Endodermal cell (in vitro differentiated cells): ENCODE data around the gene PLEKHG4. TPM values are rescaled to one million over a fixed set of nuclear protein-coding genes. Genes with fewer than 3 reads are reported as not detected.

Experiments
- DNase-seq: peaks from one replicate; pipeline ENCODE4 v3.0.0-alpha.2; 2017
- H3K27ac ChIP-seq: 2 replicates; pipeline ENCODE4 v1.5.1; 2013; ENCODE audit warnings: mild to moderate bottlenecking, low read depth, low read length, moderate library complexity
- H3K27me3 ChIP-seq: 2 replicates; pipeline ENCODE4 v1.6.1; 2013; ENCODE audit warnings: mild to moderate bottlenecking, low read length, moderate library complexity; ENCODE audit not compliant: insufficient read depth, control insufficient read depth, poor library complexity, severe bottlenecking
- H3K36me3 ChIP-seq: 2 replicates; pipeline ENCODE4 v1.7.0; 2013; ENCODE audit warnings: mild to moderate bottlenecking, low read length, moderate library complexity; ENCODE audit not compliant: control insufficient read depth, insufficient read depth
- H3K4me1 ChIP-seq: one replicate; pipeline ENCODE4 v1.7.0; 2013; ENCODE audit warnings: low read length; ENCODE audit not compliant: control insufficient read depth, insufficient read depth
- H3K4me3 ChIP-seq: 2 replicates; pipeline ENCODE4 v1.5.1; 2013; ENCODE audit warnings: mild to moderate bottlenecking, low read length, moderate library complexity
- H3K9ac ChIP-seq: 2 replicates; pipeline ENCODE4 v1.6.1; 2013; ENCODE audit warnings: mild to moderate bottlenecking, low read length, moderate library complexity; ENCODE audit not compliant: poor library complexity, severe bottlenecking; ENCODE audit errors: extremely low read depth
- H3K9me3 ChIP-seq: 2 replicates; pipeline ENCODE4 v1.6.1; 2013; ENCODE audit warnings: mild to moderate bottlenecking, low read length, moderate library complexity; ENCODE audit not compliant: control insufficient read depth
- H3K27ac Mint-ChIP-seq: 2 replicates; pipeline ENCODE4 v1.8.0; 2020; ENCODE audit warnings: mixed read lengths
- H3K27me3 Mint-ChIP-seq: 2 replicates; pipeline ENCODE4 v1.8.0; 2021; ENCODE audit warnings: mild to moderate bottlenecking, mixed read lengths; ENCODE audit not compliant: insufficient read depth
- H3K36me3 Mint-ChIP-seq: 2 replicates; pipeline ENCODE4 v1.8.0; 2020; ENCODE audit warnings: low read depth, mixed read lengths
- H3K4me1 Mint-ChIP-seq: 2 replicates; pipeline ENCODE4 v1.8.0; 2020; ENCODE audit warnings: mixed read lengths
- H3K4me3 Mint-ChIP-seq: 2 replicates; pipeline ENCODE4 v1.8.0; 2020; ENCODE audit warnings: mild to moderate bottlenecking, moderate library complexity, mixed read lengths
- H3K9me3 Mint-ChIP-seq: 2 replicates; pipeline ENCODE4 v1.8.0; 2020; ENCODE audit warnings: mild to moderate bottlenecking, mixed read lengths
- WGBS, 2 experiments: methylation state at CpG; one replicate each; pipeline versions ENCODE4 v1.1.5 to v1.1.7; 2013; ENCODE audit warnings: missing lambda C conversion rate in 2 of 2, mixed read lengths in 1 of 2; ENCODE audit not compliant: insufficient coverage in 1 of 2, insufficient read length in 1 of 2; 5-methylcytosine and 5-hydroxymethylcytosine counted together
- total RNA-seq, 2 donors: library from RNA; stranded (reverse); fragmentation: NEBNext Ultra II Directional in 1 of 2; extraction: Animal tissue kit (Norgen Biotek cat#: 25700) in 1 of 2; gene quantifications; 2 replicates in 1 of 2; 3 replicates in 1 of 2; pipeline ENCODE4 v1.2.1, GENCODE V29; 2021
- TF ChIP-seq, protein P1 (sequence below): fragments of 200-600 bp; sonication (generic); conservative IDR thresholded peaks from 2 replicates; pipeline ENCODE4 v1.5.0; 2021; ENCODE audit warnings: antibody characterized with exemption, mild to moderate bottlenecking

Gene PLEKHG4
- total RNA-seq, 2 donors from 2014 or later = 10.5 to 12.4 TPM

DNA sequence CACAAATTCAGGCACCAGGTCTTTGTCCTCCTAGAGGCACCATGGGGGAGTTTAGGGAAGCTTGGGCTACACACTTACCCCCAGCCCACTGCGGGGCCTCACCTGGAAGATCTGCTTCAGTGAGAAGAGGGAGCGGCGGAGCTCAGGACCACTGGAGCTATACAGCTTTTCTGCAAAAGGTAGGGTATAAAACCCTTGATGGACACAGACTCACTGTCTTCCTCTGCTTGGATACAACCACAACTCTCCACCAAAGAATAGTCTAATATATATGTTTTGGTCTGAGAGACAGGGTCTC lies 41.1 kb upstream of the PLEKHG4 start:
- H3K36me3 ChIP-seq = peaks cover 92% of the 10 kb centered on the region
- no peaks in the 10 kb centered on the region for H3K9me3 ChIP-seq
- Mint-ChIP-seq H3K27ac (no peak overlapping the region), H3K4me3 (no peak overlapping the region), H3K36me3 (peaks cover 48% of the 10 kb centered on the region), H3K27me3 (no peaks in the 10 kb centered on the region), H3K4me1 (peaks cover 8% of the 10 kb centered on the region), H3K9me3 (no peaks in the 10 kb centered on the region)
- peak; percentile 35 for DNase-seq
- TF ChIP-seq, protein P1, sequence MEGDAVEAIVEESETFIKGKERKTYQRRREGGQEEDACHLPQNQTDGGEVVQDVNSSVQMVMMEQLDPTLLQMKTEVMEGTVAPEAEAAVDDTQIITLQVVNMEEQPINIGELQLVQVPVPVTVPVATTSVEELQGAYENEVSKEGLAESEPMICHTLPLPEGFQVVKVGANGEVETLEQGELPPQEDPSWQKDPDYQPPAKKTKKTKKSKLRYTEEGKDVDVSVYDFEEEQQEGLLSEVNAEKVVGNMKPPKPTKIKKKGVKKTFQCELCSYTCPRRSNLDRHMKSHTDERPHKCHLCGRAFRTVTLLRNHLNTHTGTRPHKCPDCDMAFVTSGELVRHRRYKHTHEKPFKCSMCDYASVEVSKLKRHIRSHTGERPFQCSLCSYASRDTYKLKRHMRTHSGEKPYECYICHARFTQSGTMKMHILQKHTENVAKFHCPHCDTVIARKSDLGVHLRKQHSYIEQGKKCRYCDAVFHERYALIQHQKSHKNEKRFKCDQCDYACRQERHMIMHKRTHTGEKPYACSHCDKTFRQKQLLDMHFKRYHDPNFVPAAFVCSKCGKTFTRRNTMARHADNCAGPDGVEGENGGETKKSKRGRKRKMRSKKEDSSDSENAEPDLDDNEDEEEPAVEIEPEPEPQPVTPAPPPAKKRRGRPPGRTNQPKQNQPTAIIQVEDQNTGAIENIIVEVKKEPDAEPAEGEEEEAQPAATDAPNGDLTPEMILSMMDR = no peak
- H3K27me3 ChIP-seq = no peaks in the 10 kb centered on the region
- WGBS, 2 experiments = 98 to 100% methylated on average over 3 of the region's 3 CpGs
- H3K9ac ChIP-seq = no peak overlapping the region
- H3K27ac ChIP-seq = no peak overlapping the region
- H3K4me3 ChIP-seq = no peak overlapping the region
- H3K4me1 ChIP-seq = peaks cover 8% of the 10 kb centered on the region

DNA sequence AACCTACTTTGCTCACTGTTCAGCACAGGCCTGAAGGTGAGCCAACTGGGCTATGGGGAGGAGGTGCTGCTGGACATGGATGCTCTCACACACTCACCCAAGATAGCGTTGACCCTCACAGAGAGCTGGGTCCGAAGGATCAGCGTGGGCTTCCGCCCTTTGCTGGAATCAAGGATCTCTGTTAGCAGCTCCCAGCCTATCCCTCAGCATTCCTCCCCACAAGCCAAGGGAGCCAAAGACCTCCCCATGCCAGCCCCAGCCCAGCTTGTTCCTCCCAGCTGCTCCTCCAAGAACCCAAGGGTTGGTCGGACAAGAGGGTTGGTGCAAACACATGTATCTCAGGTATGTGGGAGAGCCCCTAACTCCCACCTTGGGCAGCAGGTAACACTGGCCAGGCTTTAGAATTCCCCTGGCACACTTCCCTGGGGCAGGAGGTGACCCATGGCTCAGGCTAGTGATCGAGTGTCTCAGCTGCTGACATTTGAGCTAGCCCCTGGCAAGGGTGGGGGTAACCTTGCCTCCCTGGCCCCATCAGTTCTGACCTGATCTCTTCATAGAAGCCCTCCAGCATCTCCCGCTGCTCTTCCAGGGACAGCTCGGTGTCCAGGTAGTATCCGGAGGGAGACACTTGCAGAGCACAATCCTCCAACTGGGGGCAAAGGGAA lies 40.4 kb upstream of the PLEKHG4 start:
- Mint-ChIP-seq H3K36me3 (peaks cover 44% of the 10 kb centered on the region), H3K4me3 (no peak overlapping the region), H3K4me1 (peaks cover 8% of the 10 kb centered on the region), H3K27me3 (no peaks in the 10 kb centered on the region), H3K27ac (no peak overlapping the region), H3K9me3 (no peaks in the 10 kb centered on the region)
- Histone ChIP-seq H3K9me3 (no peaks in the 10 kb centered on the region), H3K4me3 (no peak overlapping the region), H3K36me3 (peaks cover 92% of the 10 kb centered on the region), H3K27me3 (no peaks in the 10 kb centered on the region), H3K27ac (no peak overlapping the region), H3K4me1 (peaks cover 14% of the 10 kb centered on the region), H3K9ac (no peak overlapping the region)
- TF ChIP-seq, protein P1 = no peak
- 96 to 98% methylated on average over 8 to 9 of the region's 9 CpGs for WGBS, 2 experiments
- no peak for DNase-seq

DNA sequence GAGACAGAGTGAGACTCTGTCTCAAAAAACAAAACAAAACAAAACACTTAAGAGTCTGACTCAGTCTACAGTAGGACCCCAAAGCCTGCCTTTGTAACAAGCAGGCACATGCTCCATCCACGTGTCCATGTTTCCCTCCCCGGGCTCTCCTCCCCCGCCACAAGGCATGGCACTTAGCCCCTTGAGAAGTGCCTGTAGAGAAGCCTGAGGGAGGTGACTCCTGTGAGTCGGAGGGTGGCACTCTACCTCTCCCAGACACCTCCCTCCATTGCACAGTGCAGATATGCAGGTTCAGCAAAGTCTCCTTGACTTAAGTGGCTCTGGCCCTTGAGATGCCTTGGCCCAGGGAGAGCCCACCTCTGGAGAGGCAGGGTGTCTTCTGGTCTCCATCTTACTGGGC lies 38.8 kb upstream of the PLEKHG4 start:
- H3K27ac ChIP-seq = no peak overlapping the region
- Mint-ChIP-seq H3K27me3 (no peaks in the 10 kb centered on the region), H3K4me1 (peaks cover 14% of the 10 kb centered on the region), H3K4me3 (no peak overlapping the region), H3K9me3 (no peaks in the 10 kb centered on the region), H3K36me3 (peaks cover 33% of the 10 kb centered on the region), H3K27ac (peak overlapping the region; percentile 52)
- H3K27me3 ChIP-seq = no peaks in the 10 kb centered on the region
- H3K4me1 ChIP-seq = peaks cover 24% of the 10 kb centered on the region
- DNase-seq = peak; percentile 21
- no peaks in the 10 kb centered on the region for H3K9me3 ChIP-seq
- WGBS, 2 experiments = 95% methylated on average over 4 of the region's 4 CpGs; no CpG with 5 or more reads in 1 of the 2 experiments
- peaks cover 88% of the 10 kb centered on the region for H3K36me3 ChIP-seq
- no peak overlapping the region for H3K9ac ChIP-seq
- H3K4me3 ChIP-seq = no peak overlapping the region
- TF ChIP-seq, protein P1 = no peak
